Endothelial cell of umbilical vein (primary cell): Measurements from ENCODE around the gene CSK.

Experiments
- CTCF ChIP-seq, 2 donors: IDR thresholded peaks; 1 replicate in 1 of 2; 2 replicates in 1 of 2; pipeline ENCODE4 v1.5.1; 2011; ENCODE audit warnings: low read length in 2 of 2, mild to moderate bottlenecking in 2 of 2, moderate library complexity in 2 of 2, control low read depth in 1 of 2, inconsistent platforms in 1 of 2, low read depth in 1 of 2; ENCODE audit not compliant: insufficient read depth in 1 of 2; ENCODE audit errors: extremely low read depth in 1 of 2
- GATA2 ChIP-seq: IDR thresholded peaks from 2 replicates; pipeline ENCODE4 v1.7.0; 2011; ENCODE audit warnings: low read depth, mild to moderate bottlenecking, moderate library complexity, mixed read lengths, low read length; ENCODE audit not compliant: insufficient read length, insufficient read depth
- JUN ChIP-seq: IDR thresholded peaks from 2 replicates; pipeline ENCODE4 v1.6.1; 2011; ENCODE audit warnings: borderline replicate concordance, low read depth; ENCODE audit not compliant: insufficient read length, insufficient read depth
- POLR2A ChIP-seq: IDR thresholded peaks from 2 replicates; pipeline ENCODE4 v1.6.1; 2012; ENCODE audit warnings: low read depth, mild to moderate bottlenecking, control low read depth, low read length

- TF ChIP-seq CTCF (IDR thresholded peaks at IDR 0.05; ENCODE audit: extremely low read depth in 1 of 2, insufficient read depth in 1 of 2, low read depth in 1 of 2, low read length in 2 of 2) (no peak), GATA2 (no peak), POLR2A (no peak), JUN (no peak)
Observed at GRCh38 chr15:74847432-74847831, 65.6 kb downstream of the CSK start.
